Measurements from ENCODE around the gene CHML. TPM values are rescaled to one million over a fixed set of nuclear protein-coding genes. Genes with fewer than 3 reads are reported as not detected.

CHML gene
- total and polyA plus RNA-seq, 2 experiments from 2014 or later: 19.9 to 66.8 TPM

DNA sequence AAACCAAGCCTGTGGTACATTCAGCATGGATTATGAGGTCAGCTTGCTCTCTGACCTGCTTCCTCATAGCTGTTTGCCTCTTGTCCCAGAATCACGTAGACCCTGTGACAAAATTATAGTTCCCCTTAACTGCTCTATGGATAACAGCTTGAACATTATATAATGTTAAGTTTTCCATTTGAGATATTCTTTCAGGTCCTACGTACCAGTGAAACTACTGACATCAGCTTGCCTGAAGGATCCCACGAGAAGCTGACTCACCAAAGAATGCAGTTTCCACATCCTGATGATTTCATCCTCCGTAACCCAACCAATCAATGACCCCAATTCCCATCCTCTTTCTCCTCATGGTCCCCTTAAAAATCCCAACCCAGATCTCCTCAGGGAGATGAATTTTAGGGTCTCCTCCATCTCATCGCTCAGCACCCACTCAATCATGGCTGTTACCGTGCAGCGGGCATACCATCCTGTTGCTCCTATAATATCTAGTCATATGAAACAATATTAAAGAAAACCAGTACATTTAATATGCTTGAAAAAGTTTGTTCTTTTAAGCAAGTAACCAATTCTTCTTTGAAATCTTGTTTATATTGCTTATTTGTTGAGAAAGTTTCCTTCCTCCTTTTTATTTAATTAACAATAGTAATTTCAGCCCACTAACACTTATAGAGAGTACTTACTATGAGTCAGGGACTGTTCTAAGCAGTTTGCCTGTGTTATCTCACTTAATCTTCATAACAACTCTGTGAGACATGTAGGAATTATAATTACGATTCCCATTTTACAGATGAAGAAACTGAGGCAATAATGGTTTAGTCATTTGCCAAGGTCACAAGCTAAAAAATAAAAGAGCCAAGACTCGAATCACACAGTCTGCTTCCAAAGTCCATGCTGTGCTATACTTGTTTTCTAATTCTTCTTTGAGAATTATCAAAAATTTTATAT, 27.4 kb downstream of the CHML start (continued):
- TF ChIP-seq, protein P1, sequence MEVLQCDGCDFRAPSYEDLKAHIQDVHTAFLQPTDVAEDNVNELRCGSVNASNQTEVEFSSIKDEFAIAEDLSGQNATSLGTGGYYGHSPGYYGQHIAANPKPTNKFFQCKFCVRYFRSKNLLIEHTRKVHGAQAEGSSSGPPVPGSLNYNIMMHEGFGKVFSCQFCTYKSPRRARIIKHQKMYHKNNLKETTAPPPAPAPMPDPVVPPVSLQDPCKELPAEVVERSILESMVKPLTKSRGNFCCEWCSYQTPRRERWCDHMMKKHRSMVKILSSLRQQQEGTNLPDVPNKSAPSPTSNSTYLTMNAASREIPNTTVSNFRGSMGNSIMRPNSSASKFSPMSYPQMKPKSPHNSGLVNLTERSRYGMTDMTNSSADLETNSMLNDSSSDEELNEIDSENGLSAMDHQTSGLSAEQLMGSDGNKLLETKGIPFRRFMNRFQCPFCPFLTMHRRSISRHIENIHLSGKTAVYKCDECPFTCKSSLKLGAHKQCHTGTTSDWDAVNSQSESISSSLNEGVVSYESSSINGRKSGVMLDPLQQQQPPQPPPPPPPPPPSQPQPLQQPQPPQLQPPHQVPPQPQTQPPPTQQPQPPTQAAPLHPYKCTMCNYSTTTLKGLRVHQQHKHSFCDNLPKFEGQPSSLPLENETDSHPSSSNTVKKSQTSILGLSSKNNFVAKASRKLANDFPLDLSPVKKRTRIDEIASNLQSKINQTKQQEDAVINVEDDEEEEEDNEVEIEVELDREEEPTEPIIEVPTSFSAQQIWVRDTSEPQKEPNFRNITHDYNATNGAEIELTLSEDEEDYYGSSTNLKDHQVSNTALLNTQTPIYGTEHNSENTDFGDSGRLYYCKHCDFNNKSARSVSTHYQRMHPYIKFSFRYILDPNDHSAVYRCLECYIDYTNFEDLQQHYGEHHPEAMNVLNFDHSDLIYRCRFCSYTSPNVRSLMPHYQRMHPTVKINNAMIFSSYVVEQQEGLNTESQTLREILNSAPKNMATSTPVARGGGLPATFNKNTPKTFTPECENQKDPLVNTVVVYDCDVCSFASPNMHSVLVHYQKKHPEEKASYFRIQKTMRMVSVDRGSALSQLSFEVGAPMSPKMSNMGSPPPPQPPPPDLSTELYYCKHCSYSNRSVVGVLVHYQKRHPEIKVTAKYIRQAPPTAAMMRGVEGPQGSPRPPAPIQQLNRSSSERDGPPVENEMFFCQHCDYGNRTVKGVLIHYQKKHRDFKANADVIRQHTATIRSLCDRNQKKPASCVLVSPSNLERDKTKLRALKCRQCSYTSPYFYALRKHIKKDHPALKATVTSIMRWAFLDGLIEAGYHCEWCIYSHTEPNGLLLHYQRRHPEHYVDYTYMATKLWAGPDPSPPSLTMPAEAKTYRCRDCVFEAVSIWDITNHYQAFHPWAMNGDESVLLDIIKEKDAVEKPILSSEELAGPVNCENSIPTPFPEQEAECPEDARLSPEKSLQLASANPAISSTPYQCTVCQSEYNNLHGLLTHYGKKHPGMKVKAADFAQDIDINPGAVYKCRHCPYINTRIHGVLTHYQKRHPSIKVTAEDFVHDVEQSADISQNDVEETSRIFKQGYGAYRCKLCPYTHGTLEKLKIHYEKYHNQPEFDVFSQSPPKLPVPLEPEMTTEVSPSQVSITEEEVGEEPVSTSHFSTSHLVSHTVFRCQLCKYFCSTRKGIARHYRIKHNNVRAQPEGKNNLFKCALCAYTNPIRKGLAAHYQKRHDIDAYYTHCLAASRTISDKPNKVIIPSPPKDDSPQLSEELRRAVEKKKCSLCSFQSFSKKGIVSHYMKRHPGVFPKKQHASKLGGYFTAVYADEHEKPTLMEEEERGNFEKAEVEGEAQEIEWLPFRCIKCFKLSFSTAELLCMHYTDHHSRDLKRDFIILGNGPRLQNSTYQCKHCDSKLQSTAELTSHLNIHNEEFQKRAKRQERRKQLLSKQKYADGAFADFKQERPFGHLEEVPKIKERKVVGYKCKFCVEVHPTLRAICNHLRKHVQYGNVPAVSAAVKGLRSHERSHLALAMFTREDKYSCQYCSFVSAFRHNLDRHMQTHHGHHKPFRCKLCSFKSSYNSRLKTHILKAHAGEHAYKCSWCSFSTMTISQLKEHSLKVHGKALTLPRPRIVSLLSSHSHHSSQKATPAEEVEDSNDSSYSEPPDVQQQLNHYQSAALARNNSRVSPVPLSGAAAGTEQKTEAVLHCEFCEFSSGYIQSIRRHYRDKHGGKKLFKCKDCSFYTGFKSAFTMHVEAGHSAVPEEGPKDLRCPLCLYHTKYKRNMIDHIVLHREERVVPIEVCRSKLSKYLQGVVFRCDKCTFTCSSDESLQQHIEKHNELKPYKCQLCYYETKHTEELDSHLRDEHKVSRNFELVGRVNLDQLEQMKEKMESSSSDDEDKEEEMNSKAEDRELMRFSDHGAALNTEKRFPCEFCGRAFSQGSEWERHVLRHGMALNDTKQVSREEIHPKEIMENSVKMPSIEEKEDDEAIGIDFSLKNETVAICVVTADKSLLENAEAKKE (CRISPR knock-in tag; IDR thresholded peaks at IDR 0.05): no peak
- TF ChIP-seq JUNB (IDR thresholded peaks at IDR 0.05; ENCODE audit: unreplicated experiment) (no peak), CREB1 (CRISPR knock-in tag; IDR thresholded peaks at IDR 0.05; ENCODE audit: low read depth) (no peak), ZNF331 (CRISPR knock-in tag; IDR thresholded peaks at IDR 0.05; ENCODE audit: low read depth) (no peak), POLR2AphosphoS5 (IDR thresholded peaks at IDR 0.05; ENCODE audit: low read depth) (no peak), EZH2phosphoT487 (IDR thresholded peaks at IDR 0.05; ENCODE audit: unreplicated experiment) (no peak)
- TF ChIP-seq, protein P2, sequence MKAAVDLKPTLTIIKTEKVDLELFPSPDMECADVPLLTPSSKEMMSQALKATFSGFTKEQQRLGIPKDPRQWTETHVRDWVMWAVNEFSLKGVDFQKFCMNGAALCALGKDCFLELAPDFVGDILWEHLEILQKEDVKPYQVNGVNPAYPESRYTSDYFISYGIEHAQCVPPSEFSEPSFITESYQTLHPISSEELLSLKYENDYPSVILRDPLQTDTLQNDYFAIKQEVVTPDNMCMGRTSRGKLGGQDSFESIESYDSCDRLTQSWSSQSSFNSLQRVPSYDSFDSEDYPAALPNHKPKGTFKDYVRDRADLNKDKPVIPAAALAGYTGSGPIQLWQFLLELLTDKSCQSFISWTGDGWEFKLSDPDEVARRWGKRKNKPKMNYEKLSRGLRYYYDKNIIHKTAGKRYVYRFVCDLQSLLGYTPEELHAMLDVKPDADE (IDR thresholded peaks at IDR 0.05): no peak

DNA sequence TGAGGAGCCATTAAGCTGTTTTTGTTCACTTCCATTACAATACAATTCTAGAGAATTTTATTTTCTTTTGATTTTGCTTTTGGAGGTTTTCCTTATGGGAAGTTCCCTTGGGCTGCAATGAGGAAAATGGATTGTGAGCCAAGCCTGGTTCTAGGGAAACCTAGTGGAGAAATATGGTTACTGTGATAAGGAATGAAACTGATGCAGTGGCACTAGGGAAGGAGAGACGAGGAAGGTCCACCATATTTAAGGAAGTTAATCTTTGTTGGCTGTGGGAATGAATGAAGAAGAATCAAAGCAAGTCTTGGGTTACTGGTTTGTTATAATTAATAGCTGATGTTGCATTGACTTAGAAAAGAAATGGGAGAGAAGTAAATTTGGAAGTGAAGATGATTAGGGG, 28.4 kb downstream of the CHML start:
- peak; percentile 26 for DNase-seq (ENCODE audit: low spot score)
- Mint-ChIP-seq H3K36me3 (ENCODE audit: low read depth) (no peaks in the 10 kb centered on the region), H3K9me3 (no peaks in the 10 kb centered on the region), H3K27me3 (ENCODE audit: insufficient read depth, low read depth, poor library complexity) (peaks cover 4% of the 10 kb centered on the region), H3K4me1 (no peaks in the 10 kb centered on the region), H3K27ac (no peak overlapping the region), H3K4me3 (no peak overlapping the region)
- ATAC-seq: peak; percentile 27; the same call in 1 of the 3 replicates
- no peaks in the 10 kb centered on the region for H4K20me1 ChIP-seq (replicated peaks; ENCODE audit: insufficient read depth)
- no peaks in the 10 kb centered on the region for H3K79me2 ChIP-seq (replicated peaks; ENCODE audit: insufficient read depth)
- no peak overlapping the region for H3K4me3 ChIP-seq
- no peaks in the 10 kb centered on the region for H3K36me3 ChIP-seq (ENCODE audit: insufficient read depth)
- H3K27ac ChIP-seq (ENCODE audit: low read depth): no peak overlapping the region
- no peak overlapping the region for H3K4me2 ChIP-seq
- H3K27me3 ChIP-seq (ENCODE audit: insufficient read depth): no peaks in the 10 kb centered on the region
- H3K9me2 ChIP-seq (ENCODE audit: insufficient read depth): no peaks in the 10 kb centered on the region
- TF ChIP-seq, protein P3, sequence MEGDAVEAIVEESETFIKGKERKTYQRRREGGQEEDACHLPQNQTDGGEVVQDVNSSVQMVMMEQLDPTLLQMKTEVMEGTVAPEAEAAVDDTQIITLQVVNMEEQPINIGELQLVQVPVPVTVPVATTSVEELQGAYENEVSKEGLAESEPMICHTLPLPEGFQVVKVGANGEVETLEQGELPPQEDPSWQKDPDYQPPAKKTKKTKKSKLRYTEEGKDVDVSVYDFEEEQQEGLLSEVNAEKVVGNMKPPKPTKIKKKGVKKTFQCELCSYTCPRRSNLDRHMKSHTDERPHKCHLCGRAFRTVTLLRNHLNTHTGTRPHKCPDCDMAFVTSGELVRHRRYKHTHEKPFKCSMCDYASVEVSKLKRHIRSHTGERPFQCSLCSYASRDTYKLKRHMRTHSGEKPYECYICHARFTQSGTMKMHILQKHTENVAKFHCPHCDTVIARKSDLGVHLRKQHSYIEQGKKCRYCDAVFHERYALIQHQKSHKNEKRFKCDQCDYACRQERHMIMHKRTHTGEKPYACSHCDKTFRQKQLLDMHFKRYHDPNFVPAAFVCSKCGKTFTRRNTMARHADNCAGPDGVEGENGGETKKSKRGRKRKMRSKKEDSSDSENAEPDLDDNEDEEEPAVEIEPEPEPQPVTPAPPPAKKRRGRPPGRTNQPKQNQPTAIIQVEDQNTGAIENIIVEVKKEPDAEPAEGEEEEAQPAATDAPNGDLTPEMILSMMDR (conservative IDR thresholded peaks at IDR 0.05; ENCODE audit: low read depth in 2 of 2): 0 out of 4 replicates have a peak, but pooled peaks of 1 of the 2 experiments have one; percentile 7
- no peak for TF ChIP-seq NANOG (IDR thresholded peaks at IDR 0.05; ENCODE audit: borderline replicate concordance)
- no peak for TF ChIP-seq EZH2 (IDR thresholded peaks at IDR 0.05; ENCODE audit: low read depth, unreplicated experiment)
- TF ChIP-seq, protein P4, sequence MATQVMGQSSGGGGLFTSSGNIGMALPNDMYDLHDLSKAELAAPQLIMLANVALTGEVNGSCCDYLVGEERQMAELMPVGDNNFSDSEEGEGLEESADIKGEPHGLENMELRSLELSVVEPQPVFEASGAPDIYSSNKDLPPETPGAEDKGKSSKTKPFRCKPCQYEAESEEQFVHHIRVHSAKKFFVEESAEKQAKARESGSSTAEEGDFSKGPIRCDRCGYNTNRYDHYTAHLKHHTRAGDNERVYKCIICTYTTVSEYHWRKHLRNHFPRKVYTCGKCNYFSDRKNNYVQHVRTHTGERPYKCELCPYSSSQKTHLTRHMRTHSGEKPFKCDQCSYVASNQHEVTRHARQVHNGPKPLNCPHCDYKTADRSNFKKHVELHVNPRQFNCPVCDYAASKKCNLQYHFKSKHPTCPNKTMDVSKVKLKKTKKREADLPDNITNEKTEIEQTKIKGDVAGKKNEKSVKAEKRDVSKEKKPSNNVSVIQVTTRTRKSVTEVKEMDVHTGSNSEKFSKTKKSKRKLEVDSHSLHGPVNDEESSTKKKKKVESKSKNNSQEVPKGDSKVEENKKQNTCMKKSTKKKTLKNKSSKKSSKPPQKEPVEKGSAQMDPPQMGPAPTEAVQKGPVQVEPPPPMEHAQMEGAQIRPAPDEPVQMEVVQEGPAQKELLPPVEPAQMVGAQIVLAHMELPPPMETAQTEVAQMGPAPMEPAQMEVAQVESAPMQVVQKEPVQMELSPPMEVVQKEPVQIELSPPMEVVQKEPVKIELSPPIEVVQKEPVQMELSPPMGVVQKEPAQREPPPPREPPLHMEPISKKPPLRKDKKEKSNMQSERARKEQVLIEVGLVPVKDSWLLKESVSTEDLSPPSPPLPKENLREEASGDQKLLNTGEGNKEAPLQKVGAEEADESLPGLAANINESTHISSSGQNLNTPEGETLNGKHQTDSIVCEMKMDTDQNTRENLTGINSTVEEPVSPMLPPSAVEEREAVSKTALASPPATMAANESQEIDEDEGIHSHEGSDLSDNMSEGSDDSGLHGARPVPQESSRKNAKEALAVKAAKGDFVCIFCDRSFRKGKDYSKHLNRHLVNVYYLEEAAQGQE (IDR thresholded peaks at IDR 0.05; ENCODE audit: unreplicated experiment): no peak
- TF ChIP-seq ZNF114 (CRISPR knock-in tag; IDR thresholded peaks at IDR 0.05): no peak
- no peaks in the 10 kb centered on the region for H3F3A ChIP-seq (replicated peaks; ENCODE audit: low read depth)
- H3K4me1 ChIP-seq (ENCODE audit: insufficient read depth): no peaks in the 10 kb centered on the region
- H2AFZ ChIP-seq: no peak overlapping the region

Data from GM23338 (cell line).